HG02840 (cell line): ENCODE results near the gene MRTO4.
"Not testable (repeated sequence)": the region's sequence is repeated elsewhere in the genome, so short reads cannot be mapped to it uniquely, and the experiment has no call there.

Experiments
- ATAC-seq: cut with Tn5 transposase; IDR thresholded peaks from one replicate; pipeline ENCODE4 v1.9.1; 2021; ENCODE audit warnings: mild to moderate bottlenecking, moderate library complexity, moderate number of reproducible peaks; ENCODE audit not compliant: unreplicated experiment, low FRiP score

Gene MRTO4

DNA sequence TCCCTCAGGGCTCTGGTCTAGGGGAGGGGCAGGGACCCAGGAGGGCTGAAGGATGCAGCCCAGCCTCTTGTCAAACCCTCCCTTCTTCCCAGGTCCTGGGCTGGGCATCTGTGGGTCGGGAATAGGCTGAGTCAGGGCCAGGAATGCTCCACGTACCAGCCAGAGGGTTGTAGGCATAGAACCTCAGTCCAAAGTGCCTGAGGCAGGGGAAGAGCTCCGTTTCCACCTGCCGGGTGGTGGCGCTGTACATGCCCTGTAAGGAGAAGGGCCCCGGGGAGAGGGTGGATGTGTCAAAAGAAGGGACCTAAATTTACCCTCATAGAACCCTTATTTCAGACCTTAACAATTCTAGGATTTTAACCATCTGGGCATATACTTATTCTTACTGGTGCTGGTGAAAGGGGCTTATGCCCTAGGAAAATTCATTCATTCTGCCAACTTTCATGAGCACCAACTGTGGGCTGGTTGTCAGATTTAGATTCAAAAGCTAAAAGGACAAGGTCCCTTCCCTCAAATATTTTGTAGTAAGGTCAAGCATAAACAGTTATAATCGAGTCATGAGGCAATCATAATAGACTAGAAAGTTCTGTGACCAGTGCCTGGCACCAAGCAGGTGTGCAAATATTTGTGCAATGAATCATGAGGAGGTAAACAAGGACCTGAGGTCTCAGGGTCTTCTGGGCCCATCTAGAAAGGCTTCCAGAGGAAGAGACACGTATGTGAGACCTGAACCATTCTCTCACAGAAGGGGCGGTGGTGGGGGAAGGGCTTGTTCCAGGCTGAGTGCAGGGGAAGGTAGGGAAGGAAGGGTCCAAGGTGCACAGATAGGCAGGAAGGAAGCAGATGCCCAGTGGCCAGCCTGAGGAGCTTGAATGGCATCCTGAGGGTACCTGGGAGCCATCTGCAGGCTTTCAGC lies 18.1 kb downstream of the MRTO4 start:
- ATAC-seq = not testable (repeated sequence)

DNA sequence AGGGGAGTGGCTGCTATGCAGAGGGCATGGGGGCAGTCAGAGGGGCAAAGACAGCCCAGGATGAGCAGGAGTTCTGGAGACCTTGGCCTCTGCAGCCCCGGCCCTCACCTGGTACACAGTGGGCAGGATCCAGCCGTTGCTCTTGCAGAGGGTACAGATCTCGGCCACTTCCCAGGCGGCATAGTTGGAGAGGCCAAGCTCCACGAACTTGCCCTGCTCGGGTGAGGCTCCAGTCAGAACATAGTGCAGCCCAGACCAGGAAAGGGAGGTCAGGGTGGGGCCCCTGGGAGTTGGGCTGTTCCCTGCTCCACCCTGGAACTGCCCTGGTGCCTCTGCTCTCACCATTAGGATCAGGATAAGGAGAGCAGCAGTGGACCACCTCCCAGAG lies 18.7 kb downstream of the MRTO4 start:
- not testable (repeated sequence) for ATAC-seq

DNA sequence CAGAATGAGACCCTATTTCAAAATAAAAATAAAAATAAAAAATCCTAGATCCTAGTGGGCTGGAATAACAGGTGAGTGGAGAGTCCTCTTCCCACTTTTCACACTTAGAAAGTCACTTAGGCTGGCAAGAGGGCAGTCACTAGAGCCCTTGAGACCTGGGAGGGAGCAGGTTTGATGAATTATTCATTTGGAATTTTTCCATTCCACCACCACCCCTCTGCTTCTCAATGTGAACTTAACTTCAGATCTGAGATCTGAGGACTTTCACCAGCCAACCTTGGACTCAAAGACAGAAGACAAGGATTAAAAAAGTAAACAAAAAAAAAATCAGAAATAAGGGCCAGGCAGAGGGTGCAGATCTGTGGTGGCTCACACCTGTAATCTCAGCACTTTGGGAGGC lies 20.5 kb downstream of the MRTO4 start:
- ATAC-seq = no peak

DNA sequence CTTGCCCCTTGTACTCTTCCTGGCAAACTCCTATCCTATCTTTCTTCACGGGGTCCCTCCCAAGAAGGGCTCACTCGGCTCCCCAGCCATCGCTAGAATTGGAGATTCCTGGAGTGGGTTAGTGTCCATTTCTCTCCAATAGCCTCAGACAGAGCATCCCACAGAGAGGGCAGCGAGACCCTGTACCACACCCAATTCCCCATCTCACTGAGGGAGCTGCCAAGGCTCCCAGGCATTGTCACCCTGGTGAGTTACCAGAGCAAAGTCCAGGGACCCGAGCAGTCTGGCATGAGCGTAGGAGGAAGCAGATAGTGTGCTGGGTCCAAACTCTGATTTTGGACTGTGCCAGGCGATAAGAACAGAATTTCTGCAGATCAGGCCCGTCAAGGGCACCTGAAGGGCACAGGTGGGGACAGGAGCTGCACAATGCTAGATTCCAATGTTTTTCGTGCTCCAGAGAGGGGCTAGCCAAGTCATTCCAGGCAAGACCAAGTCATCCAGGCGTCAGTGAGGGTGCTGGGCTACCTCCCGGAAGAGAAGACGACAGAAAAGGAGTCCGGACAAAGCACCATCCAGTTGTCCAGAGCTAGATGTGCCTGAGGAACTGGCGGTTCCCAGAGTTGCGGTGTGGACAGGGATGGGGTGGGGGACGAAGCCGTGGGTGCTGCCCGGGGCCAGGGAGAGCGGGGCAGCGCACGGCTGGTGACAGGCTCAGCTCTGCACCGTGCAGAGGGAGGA lies 21.7 kb downstream of the MRTO4 start:
- no peak for ATAC-seq

DNA sequence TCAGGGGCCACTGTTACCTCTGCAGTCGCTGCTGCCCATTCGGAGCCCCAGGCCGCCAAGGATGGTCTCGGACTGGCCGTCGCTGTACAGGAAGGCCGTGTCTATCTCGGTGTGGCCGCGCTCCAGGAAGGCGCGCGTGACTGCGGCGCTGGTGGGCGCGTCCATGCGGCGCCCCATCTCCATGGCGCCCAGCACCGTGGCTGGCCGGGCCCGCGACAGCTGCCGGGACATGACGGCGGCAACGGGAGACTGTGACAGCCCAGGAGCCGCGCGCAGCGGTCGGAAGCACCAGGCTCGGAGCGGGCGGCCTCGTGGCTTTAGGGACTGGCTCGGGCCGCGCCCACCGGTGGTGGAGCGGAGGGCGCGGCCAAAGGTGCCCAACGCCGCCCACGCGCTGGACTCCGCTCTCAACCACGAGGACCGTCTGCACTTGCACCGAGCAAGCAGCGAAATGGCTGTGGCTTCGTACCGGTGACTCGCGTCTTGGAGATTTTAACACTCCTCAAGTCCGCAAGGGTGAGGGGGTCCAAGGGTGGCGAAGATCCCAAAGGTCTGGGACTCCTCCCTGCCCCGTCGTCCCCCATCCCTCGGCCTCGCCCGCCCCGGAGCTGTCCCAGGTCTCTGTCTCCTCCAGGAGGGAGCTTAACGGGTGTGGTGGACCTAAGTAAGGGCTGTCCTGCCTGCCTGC lies 22.4 kb downstream of the MRTO4 start:
- not testable (repeated sequence) for ATAC-seq

DNA sequence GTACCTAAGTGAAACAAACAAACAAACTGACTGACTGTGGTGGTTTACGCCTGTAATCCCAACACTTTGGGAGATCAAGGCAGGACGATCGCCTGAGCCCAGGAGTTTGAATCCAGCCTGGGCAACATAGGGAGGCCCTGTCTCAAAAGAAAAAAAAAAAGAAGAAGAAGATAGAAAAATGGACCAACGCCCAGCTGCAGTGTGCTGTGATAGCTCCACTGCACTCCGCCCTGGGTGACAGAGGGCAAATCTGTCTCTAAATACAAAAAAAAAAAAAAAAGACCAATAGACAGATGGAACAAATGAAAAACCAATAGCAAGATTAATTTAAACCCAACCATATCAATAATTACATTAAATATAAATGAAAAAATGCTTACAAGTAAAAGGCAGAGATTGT lies 23.0 kb downstream of the MRTO4 start:
- no peak for ATAC-seq

DNA sequence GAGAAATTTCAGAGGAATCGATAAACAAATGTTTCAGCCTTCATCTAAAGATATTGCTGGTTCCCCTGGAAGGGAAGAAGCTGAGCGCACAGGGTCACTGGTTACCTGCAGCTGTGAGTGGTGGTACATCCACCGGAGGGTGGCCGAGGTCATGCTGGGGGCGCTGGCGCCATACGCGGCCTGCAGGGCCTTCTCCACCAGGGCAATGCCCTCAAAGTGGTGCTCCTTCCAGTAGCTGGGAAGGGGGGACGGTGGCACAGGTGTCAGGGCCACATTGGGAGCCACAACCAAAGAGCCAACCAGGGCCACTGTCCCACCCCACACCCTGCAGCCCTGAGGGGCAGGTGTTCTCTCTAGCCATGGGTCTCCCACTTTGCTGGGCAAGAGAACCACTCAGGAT lies 32.3 kb downstream of the MRTO4 start:
- ATAC-seq = no peak

DNA sequence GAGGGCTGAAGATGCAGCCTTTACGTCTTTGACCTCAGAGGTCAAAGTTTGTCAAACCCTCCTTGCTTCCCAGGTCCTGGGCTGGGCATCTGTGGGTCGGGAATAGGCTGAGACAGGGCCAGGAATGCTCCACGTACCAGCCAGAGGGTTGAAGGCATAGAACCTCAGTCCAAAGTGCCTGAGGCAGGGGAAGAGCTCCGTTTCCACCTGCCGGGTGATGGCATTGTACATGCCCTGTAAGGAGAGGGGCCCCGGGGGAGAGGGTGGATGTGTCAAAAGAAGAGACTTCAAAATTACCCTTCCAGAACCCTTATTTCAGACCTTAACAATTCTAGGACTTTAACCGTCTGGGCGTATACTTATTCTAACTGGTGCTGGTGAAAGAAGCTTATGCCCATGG lies 33.3 kb downstream of the MRTO4 start:
- ATAC-seq = no peak

DNA sequence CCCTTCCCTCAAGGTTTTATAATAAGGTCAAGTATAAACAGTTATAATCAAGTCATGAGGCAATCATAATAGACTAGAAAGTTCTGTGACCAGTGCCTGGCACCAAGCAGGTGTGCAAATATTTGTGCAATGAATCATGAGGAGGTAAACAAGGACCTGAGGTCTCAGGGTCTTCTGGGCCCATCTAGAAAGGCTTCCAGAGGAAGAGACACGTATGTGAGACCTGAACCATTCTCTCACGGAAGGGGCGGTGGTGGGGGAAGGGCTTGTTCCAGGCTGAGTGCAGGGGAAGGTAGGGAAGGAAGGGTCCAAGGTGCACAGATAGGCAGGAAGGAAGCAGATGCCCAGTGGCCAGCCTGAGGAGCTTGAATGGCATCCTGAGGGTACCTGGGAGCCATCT lies 33.8 kb downstream of the MRTO4 start:
- ATAC-seq = not testable (repeated sequence)

DNA sequence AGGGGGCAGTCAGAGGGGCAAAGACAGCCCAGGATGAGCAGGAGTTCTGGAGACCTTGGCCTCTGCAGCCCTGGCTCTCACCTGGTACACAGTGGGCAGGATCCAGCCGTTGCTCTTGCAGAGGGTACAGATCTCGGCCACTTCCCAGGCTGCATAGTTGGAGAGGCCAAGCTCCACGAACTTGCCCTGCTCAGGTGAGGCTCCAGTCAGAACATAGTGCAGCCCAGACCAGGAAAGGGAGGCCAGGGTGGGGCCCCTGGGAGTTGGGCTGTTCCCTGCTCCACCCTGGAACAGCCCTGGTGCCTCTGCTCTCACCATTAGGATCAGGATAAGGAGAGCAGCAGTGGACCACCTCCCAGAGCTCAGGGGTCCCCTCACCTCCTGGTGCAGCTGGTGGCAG lies 34.2 kb downstream of the MRTO4 start:
- not testable (repeated sequence) for ATAC-seq

DNA sequence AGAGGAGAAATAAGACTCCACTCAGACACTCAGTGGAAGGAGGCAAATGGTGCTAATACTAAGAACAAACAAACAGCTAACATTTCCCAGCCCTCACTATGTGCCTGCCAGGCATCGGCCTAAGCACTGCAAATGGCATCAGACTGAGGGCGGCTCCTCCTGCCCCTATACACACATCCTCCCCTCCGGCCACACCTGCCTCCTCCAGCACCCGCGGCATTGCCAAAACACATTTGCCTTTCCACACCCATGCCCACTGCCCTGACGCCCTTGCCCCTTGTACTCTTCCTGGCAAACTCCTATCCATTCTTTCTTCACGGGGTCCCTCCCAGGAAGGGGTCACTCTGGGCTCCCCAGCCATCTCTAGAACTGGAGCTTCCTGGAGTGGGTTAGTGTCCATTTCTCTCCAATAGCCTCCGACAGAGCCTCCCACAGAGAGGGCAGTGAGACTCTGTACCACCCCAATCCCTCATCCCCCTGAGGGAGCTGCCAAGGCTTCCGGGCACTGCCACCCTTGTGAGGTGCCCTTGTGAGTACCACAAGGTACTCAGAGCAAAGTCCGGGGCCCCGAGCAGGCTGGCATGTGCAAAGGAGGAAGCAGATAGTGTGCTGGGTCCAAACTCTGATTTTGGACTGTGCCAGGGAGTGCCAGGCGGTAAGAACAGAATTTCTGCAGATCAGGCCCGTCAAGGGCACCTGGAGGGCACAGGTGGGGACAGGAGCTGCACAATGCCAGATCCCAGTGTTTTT lies 36.0 kb downstream of the MRTO4 start:
- ATAC-seq = no peak

DNA sequence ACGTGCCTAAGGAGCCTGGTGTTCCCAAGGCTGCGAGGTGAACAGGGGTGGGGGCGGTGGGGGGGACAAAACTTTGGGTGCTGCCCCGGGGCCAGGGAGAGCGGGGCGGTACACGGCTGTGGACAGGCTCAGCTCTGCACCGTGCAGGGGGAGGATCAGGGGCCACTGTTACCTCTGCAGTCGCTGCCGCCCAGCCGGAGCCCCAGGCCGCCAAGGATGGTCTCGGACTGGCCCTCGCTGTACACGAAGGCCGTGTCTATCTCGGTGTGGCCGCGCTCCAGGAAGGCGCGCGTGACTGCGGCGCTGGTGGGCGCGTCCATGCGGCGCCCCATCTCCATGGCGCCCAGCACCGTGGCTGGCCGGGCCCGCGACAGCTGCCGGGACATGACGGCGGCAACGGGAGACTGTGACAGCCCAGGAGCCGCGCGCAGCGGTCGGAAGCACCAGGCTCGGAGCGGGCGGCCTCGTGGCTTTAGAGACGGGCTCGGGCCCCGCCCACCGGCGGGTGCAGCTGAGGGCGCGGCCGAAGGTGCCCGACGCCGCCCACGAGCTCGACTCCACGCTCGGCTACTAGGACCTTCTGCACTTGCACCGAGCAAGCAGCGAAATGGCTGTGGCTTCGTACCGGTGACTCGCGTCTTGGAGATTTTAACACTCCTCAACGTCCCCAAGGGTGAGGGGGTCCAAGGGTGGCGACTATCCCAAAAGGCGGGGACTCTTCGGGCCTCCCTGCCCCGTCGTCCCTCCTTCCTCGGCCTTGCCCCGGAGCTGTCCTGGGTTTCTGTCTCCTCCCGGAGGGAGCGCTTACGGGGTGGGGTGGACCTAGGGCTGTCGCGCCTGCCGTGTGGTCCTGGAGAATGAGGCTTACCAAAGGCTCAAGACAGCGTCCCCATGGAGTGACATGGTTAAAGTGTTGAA lies 37.0 kb downstream of the MRTO4 start, which contains the start of gene AKR7A3:
Gene AKR7A3, minus strand, starts transcription at position 447 of the 918 bp plus-strand sequence. Its CDS starts 61 bp downstream, at position 386.
- ATAC-seq = not testable (repeated sequence)

DNA sequence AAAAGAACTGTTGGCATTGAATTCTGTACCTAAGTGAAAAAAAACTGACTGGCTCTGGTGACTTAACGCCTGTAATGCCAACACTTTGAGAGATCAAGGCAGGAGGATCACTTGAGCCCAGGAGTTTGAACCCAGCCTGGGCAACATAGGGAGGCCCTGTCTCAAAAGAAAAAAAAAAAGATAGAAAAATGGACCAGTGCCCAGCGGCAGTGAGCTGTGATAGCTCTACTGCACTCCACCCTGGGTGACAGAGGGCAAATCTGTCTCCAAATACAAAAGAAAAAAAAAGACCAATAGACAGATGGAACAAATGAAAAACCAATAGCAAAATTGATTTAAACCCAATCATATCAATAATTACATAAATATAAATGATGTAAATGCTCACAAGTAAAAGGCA lies 37.6 kb downstream of the MRTO4 start:
- ATAC-seq = no peak

DNA sequence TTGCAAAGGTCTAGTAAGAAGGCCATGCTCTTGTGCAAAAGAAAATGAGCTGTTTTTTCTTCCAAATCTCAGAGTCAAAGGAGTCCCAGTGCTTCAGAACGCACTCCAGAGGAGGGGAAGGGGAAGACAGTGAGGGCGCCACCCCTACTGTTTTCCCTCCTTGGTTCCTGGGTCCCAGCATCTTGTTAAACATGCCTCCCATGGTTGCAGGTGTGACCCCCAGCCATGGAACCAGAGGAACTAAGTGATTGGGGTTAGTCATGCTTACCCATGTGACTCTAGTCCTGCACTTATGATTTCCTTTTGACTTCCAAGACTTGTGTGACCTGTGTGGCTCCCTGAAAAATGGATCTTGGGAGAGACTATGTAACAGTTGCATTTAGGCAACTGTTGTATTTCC lies 43.0 kb downstream of the MRTO4 start:
- ATAC-seq = no peak

DNA sequence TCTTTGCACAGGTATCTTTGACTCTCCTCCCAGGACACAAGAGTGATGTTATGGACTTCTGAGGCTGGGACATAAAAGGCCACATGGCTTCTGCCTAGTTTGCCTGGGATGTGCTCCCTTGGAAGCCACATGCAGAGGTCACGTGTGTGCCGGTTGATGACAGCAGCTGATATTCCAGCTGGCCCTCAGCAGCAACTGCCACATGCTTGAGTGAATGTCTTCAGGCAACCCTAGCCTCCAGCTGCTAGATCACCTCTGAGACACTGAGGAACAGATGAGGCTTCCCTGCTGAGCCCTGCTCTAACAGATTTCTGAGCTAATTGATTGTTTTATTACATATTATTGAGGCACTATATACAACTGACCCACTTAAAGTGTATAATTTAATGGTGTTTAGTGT lies 48.6 kb downstream of the MRTO4 start:
- ATAC-seq = no peak

DNA sequence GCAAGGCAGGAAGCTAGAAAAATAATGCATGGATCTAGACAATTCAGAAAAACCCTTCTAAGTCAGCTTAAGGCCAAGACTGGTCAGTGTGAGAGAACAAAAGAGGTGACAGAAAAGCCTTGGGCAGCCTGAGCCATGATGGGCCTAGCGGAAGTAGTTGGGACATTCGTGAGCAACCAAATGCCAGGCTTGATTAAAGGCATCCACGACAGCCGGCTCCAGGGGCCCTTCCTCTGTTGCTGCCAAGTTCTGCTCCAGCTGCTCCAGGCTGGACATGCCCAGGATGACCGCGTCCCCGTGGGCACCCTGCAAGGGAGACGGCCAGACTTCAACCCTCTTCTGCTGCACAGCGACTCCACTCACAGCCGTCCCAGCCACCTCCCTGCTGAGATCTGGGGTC lies 52.5 kb downstream of the MRTO4 start:
- not testable (repeated sequence) for ATAC-seq

DNA sequence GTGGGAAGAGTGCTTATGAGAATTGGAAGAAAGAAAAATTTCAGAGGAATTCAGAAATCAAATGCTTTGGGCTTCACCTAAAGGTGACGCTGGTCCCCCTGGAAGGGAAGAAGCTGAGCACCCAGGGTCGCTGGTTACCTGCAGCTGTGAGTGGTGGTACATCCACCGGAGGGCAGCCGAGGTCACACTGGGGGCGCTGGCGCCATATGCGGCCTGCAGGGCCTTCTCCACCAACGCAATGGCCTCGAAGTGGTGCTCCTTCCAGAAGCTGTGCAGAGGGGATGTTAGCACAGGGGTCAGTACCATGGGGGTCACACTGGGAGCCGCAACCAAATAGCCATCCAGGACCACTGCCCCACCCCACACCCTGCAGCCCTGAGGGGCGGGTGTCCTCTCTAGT lies 54.3 kb downstream of the MRTO4 start:
- no peak for ATAC-seq

DNA sequence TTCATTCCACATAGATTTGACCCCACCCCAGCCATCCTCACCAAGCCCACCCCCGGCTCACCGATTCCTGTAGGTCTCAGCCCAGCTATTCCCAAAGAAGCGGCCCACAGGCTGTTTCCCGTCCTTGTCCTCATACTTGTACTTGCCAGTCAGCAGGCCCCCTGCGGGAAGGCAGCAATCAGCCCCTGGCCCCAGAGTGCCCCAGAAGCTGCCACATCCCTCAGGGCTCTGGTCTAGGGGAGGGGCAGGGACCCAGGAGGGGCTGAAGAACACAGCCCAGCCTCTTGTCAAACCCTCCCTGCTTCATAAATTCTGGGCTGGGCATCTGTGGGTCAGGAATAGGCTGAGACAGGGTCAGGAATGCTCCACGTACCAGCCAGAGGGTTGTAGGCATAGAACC lies 55.3 kb downstream of the MRTO4 start:
- no peak for ATAC-seq

DNA sequence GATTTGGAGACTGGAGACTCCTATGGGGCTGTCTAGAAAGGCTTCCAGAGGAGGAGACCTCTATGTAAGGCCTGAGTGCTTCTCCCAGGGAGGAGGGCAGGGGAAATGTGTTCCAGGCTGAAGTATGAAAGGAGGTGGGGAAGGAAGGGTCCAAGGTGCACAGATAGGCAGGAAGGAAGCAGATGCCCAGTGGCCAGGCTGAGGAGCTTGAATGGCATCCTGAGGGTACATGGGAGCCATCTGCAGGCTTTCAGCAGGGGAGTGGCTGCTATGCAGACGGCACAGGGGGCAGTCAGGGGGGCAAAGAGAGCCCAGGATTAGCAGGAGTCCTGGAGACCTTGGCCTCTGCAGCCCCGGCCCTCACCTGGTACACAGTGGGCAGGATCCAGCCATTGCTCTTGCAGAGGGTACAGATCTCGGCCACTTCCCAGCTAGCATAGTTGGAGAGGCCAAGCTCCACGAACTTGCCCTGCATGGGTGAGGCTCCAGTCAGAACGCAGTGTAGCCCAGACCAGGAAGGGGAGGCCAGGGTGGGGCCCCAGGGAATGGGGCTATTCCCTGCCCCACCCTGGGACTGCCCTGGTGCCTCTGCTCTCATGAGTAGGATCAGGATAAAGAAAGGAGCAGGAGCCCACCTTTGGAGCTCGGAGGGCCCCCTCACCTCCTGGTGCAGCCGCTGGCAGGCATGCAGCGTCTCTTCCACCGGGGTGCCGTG lies 56.3 kb downstream of the MRTO4 start:
- no peak for ATAC-seq
